HCT116 (cell line): ENCODE measurements around the gene ASGR2.

Experiments
- CBX3 ChIP-seq: IDR thresholded peaks from 2 replicates; pipeline ENCODE4 v1.6.1; 2012; ENCODE audit warnings: low read depth
- CTCF ChIP-seq, 3 experiments: fragments of 200-600 bp in 1 of 3; sonication (generic) in 1 of 3; IDR thresholded peaks in 2 of 3; conservative IDR thresholded peaks in 1 of 3; 2 replicates each; pipeline ENCODE4 v1.5.1; 2012 to 2017; ENCODE audit warnings: low read depth in 2 of 3, low read length in 2 of 3, antibody characterized with exemption in 1 of 3, borderline replicate concordance in 1 of 3, control low read depth in 1 of 3, mild to moderate bottlenecking in 1 of 3, mixed read lengths in 1 of 3, mixed run types in 1 of 3, moderate library complexity in 1 of 3; ENCODE audit not compliant: insufficient read depth in 1 of 3
- EZH2 ChIP-seq: fragments of 200-600 bp; sonication (generic); IDR thresholded peaks from 2 replicates; pipeline ENCODE4 v1.6.1; 2017; ENCODE audit warnings: antibody characterized with exemption, mixed run types
- POLR2AphosphoS5 ChIP-seq: IDR thresholded peaks from 2 replicates; pipeline ENCODE4 v1.6.1; 2011; ENCODE audit warnings: mild to moderate bottlenecking, low read depth, low read length, moderate library complexity
- SIN3A ChIP-seq: IDR thresholded peaks from 2 replicates; pipeline ENCODE4 v1.6.1; 2012; ENCODE audit warnings: low read depth
- SRF ChIP-seq: IDR thresholded peaks from 2 replicates; pipeline ENCODE4 v1.6.1; 2012; ENCODE audit warnings: low read depth
- ZNF274 ChIP-seq: fragments of 200-500 bp; sonication (Bioruptor generic); IDR thresholded peaks from 2 replicates; pipeline ENCODE4 v1.6.1; 2014; ENCODE audit warnings: mild to moderate bottlenecking, low read depth, low read length, inconsistent platforms

DNA sequence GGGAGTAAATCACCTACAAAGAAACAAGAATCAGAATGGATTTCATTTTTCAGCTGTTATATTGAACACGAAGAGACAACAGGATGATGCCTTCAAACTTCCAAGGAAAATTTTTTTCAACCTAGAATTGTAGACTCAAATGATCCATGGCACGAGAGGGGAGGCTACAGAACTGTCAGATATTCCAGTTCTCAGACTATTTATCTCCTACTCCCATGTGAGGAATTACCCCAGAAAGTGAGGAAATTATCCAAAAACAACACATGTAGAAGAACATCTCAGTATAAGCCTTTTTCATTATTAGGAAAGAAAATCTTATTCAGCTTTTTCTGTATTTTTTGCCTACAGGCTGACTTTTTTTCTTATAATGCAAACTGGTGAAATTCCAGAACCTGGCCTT lies 5.5 kb upstream of the ASGR2 start:
- TF ChIP-seq CTCF (IDR thresholded peaks at IDR 0.05 in 2 of 3, conservative IDR thresholded peaks at IDR 0.05 in 1 of 3; ENCODE audit: borderline replicate concordance in 1 of 3, insufficient read depth in 1 of 3, low read depth in 2 of 3, low read length in 2 of 3), result no peak
- TF ChIP-seq ZNF274, result no peak
- no peak for TF ChIP-seq POLR2AphosphoS5
- TF ChIP-seq EZH2, result no peak
- no peak for TF ChIP-seq SRF
- TF ChIP-seq CBX3, result no peak
- TF ChIP-seq SIN3A, result no peak
